ENCODE results near the gene CRKL.
"Not testable (repeated sequence)": the region's sequence is repeated elsewhere in the genome, so short reads cannot be mapped to it uniquely, and the experiment has no call there.

Gene CRKL

GRCh38 chr22:20918663-20919218, 1.5 kb downstream of the CRKL start:
- Histone ChIP-seq H3K27me3 (ENCODE audit: control insufficient read depth, insufficient read depth, low read length) (no peaks in the 10 kb centered on the region), H3K4me3 (ENCODE audit: low read length) (peak overlapping the region; percentile 88; the same call in 1 of the 2 replicates), H3K36me3 (ENCODE audit: control insufficient read depth, insufficient read depth, low read length) (no peaks in the 10 kb centered on the region; the same call in 1 of the 2 replicates), H3K27ac (ENCODE audit: low read length) (no peak overlapping the region), H3K4me1 (ENCODE audit: control insufficient read depth, insufficient read depth, low read length) (peaks cover 2% of the 10 kb centered on the region; the same call in 1 of the 2 replicates), H3K9me3 (ENCODE audit: control insufficient read depth, insufficient read depth, low read length) (no peaks in the 10 kb centered on the region)
- no peak for DNase-seq (ENCODE audit: low read depth, low spot score)
- no CpG with 5 or more reads among the region's 19 CpGs for WGBS (ENCODE audit: insufficient coverage, insufficient read length)

GRCh38 chr22:20919718-20920117, 2.5 kb downstream of the CRKL start:
- Histone ChIP-seq H3K4me1 (ENCODE audit: control insufficient read depth, insufficient read depth, low read length) (peaks cover 2% of the 10 kb centered on the region; the same call in 1 of the 2 replicates), H3K9me3 (ENCODE audit: control insufficient read depth, insufficient read depth, low read length) (no peaks in the 10 kb centered on the region), H3K36me3 (ENCODE audit: control insufficient read depth, insufficient read depth, low read length) (no peaks in the 10 kb centered on the region; the same call in 1 of the 2 replicates), H3K4me3 (ENCODE audit: low read length) (peak overlapping the region; percentile 13; the same call in 1 of the 2 replicates), H3K27me3 (ENCODE audit: control insufficient read depth, insufficient read depth, low read length) (no peaks in the 10 kb centered on the region), H3K27ac (ENCODE audit: low read length) (no peak overlapping the region)
- no peak for DNase-seq (ENCODE audit: low read depth, low spot score)
- WGBS (ENCODE audit: insufficient coverage, insufficient read length): no CpG with 5 or more reads among the region's 4 CpGs

GRCh38 chr22:20920881-20921203, 3.6 kb downstream of the CRKL start:
- no CpG with 5 or more reads among the region's 3 CpGs for WGBS (ENCODE audit: insufficient coverage, insufficient read length)
- H3K27me3 ChIP-seq (ENCODE audit: control insufficient read depth, insufficient read depth, low read length): no peaks in the 10 kb centered on the region
- H3K36me3 ChIP-seq (ENCODE audit: control insufficient read depth, insufficient read depth, low read length): no peaks in the 10 kb centered on the region; the same call in 1 of the 2 replicates
- no peak overlapping the region for H3K4me3 ChIP-seq (ENCODE audit: low read length)
- peaks cover 5% of the 10 kb centered on the region for H3K4me1 ChIP-seq (ENCODE audit: control insufficient read depth, insufficient read depth, low read length)
- no peak overlapping the region for H3K27ac ChIP-seq (ENCODE audit: low read length)
- DNase-seq (ENCODE audit: low read depth, low spot score): no peak
- no peaks in the 10 kb centered on the region for H3K9me3 ChIP-seq (ENCODE audit: control insufficient read depth, insufficient read depth, low read length)

GRCh38 chr22:20922141-20922751, 5.0 kb downstream of the CRKL start:
- H3K4me1 ChIP-seq (ENCODE audit: control insufficient read depth, insufficient read depth, low read length): peaks cover 7% of the 10 kb centered on the region
- DNase-seq (ENCODE audit: low read depth, low spot score): no peak
- no peaks in the 10 kb centered on the region for H3K27me3 ChIP-seq (ENCODE audit: control insufficient read depth, insufficient read depth, low read length)
- no CpG with 5 or more reads among the region's 3 CpGs for WGBS (ENCODE audit: insufficient coverage, insufficient read length)
- no peak overlapping the region for H3K27ac ChIP-seq (ENCODE audit: low read length)
- no peaks in the 10 kb centered on the region for H3K9me3 ChIP-seq (ENCODE audit: control insufficient read depth, insufficient read depth, low read length)
- H3K36me3 ChIP-seq (ENCODE audit: control insufficient read depth, insufficient read depth, low read length): no peaks in the 10 kb centered on the region; the same call in 1 of the 2 replicates
- no peak overlapping the region for H3K4me3 ChIP-seq (ENCODE audit: low read length)

GRCh38 chr22:20926243-20926642, 9.0 kb downstream of the CRKL start:
- WGBS (ENCODE audit: insufficient coverage, insufficient read length): no CpG with 5 or more reads among the region's 2 CpGs
- Histone ChIP-seq H3K4me1 (ENCODE audit: control insufficient read depth, insufficient read depth, low read length) (peaks cover 5% of the 10 kb centered on the region), H3K9me3 (ENCODE audit: control insufficient read depth, insufficient read depth, low read length) (no peaks in the 10 kb centered on the region), H3K36me3 (ENCODE audit: control insufficient read depth, insufficient read depth, low read length) (no peaks in the 10 kb centered on the region), H3K4me3 (ENCODE audit: low read length) (no peak overlapping the region), H3K27ac (ENCODE audit: low read length) (no peak overlapping the region), H3K27me3 (ENCODE audit: control insufficient read depth, insufficient read depth, low read length) (no peaks in the 10 kb centered on the region)
- no peak for DNase-seq (ENCODE audit: low read depth, low spot score)

- Histone ChIP-seq H3K27me3 (ENCODE audit: control insufficient read depth, insufficient read depth, low read length) (no peaks in the 10 kb centered on the region), H3K4me1 (ENCODE audit: control insufficient read depth, insufficient read depth, low read length) (peaks cover 5% of the 10 kb centered on the region), H3K4me3 (ENCODE audit: low read length) (no peak overlapping the region), H3K9me3 (ENCODE audit: control insufficient read depth, insufficient read depth, low read length) (no peaks in the 10 kb centered on the region), H3K27ac (ENCODE audit: low read length) (no peak overlapping the region), H3K36me3 (ENCODE audit: control insufficient read depth, insufficient read depth, low read length) (no peaks in the 10 kb centered on the region)
- WGBS (ENCODE audit: insufficient coverage, insufficient read length): no CpG with 5 or more reads among the region's 4 CpGs
- no peak for DNase-seq (ENCODE audit: low read depth, low spot score)
These were observed 10.8 kb downstream of the CRKL start for GRCh38 chr22:20927940-20928572.

GRCh38 chr22:20928573-20928967, 11.4 kb downstream of the CRKL start:
- DNase-seq (ENCODE audit: low read depth, low spot score): no peak
- no peaks in the 10 kb centered on the region for H3K9me3 ChIP-seq (ENCODE audit: control insufficient read depth, insufficient read depth, low read length)
- H3K4me3 ChIP-seq (ENCODE audit: low read length): no peak overlapping the region
- H3K27me3 ChIP-seq (ENCODE audit: control insufficient read depth, insufficient read depth, low read length): no peaks in the 10 kb centered on the region
- WGBS (ENCODE audit: insufficient coverage, insufficient read length): no CpG with 5 or more reads among the region's 4 CpGs
- H3K4me1 ChIP-seq (ENCODE audit: control insufficient read depth, insufficient read depth, low read length): peaks cover 5% of the 10 kb centered on the region
- H3K27ac ChIP-seq (ENCODE audit: low read length): no peak overlapping the region
- H3K36me3 ChIP-seq (ENCODE audit: control insufficient read depth, insufficient read depth, low read length): no peaks in the 10 kb centered on the region

- Histone ChIP-seq H3K4me1 (ENCODE audit: control insufficient read depth, insufficient read depth, low read length) (peaks cover 5% of the 10 kb centered on the region), H3K36me3 (ENCODE audit: control insufficient read depth, insufficient read depth, low read length) (no peaks in the 10 kb centered on the region), H3K27me3 (ENCODE audit: control insufficient read depth, insufficient read depth, low read length) (no peaks in the 10 kb centered on the region), H3K27ac (ENCODE audit: low read length) (no peak overlapping the region), H3K4me3 (ENCODE audit: low read length) (no peak overlapping the region), H3K9me3 (ENCODE audit: control insufficient read depth, insufficient read depth, low read length) (no peaks in the 10 kb centered on the region)
- DNase-seq (ENCODE audit: low read depth, low spot score): no peak
- no CpG with 5 or more reads among the region's 1 CpG for WGBS (ENCODE audit: insufficient coverage, insufficient read length)
These were observed 12.8 kb downstream of the CRKL start for GRCh38 chr22:20930004-20930403.

GRCh38 chr22:20930435-20930834, 13.2 kb downstream of the CRKL start:
- no CpG with 5 or more reads among the region's 12 CpGs for WGBS (ENCODE audit: insufficient coverage, insufficient read length)
- H3K27me3 ChIP-seq (ENCODE audit: control insufficient read depth, insufficient read depth, low read length); H3K4me3 ChIP-seq (ENCODE audit: low read length); H3K27ac ChIP-seq (ENCODE audit: low read length); DNase-seq (ENCODE audit: low read depth, low spot score); H3K4me1 ChIP-seq (ENCODE audit: control insufficient read depth, insufficient read depth, low read length); H3K36me3 ChIP-seq (ENCODE audit: control insufficient read depth, insufficient read depth, low read length); H3K9me3 ChIP-seq (ENCODE audit: control insufficient read depth, insufficient read depth, low read length): not testable (repeated sequence)

GRCh38 chr22:20931126-20931654, 14.0 kb downstream of the CRKL start:
- no peak overlapping the region for H3K4me3 ChIP-seq (ENCODE audit: low read length)
- H3K36me3 ChIP-seq (ENCODE audit: control insufficient read depth, insufficient read depth, low read length): no peaks in the 10 kb centered on the region
- no peaks in the 10 kb centered on the region for H3K27me3 ChIP-seq (ENCODE audit: control insufficient read depth, insufficient read depth, low read length)
- no CpG with 5 or more reads among the region's 4 CpGs for WGBS (ENCODE audit: insufficient coverage, insufficient read length)
- 0 out of 2 replicates have a peak, but pooled peaks cover 1% of the 10 kb centered on the region for H3K4me1 ChIP-seq (ENCODE audit: control insufficient read depth, insufficient read depth, low read length)
- no peak for DNase-seq (ENCODE audit: low read depth, low spot score)
- no peak overlapping the region for H3K27ac ChIP-seq (ENCODE audit: low read length)
- H3K9me3 ChIP-seq (ENCODE audit: control insufficient read depth, insufficient read depth, low read length): no peaks in the 10 kb centered on the region
